NT2/D1 (cell line): ENCODE data around the gene USP14.
"Not testable (repeated sequence)": the region's sequence is repeated elsewhere in the genome, so short reads cannot be mapped to it uniquely, and the experiment has no call there.

Source experiments
- DNase-seq: peaks from one replicate; pipeline ENCODE4 v3.0.0-alpha.2; 2011; ENCODE audit warnings: low read depth, low spot score
- H3K27me3 ChIP-seq: 2 replicates; pipeline ENCODE4 v1.6.0; 2011; ENCODE audit warnings: mild to moderate bottlenecking; ENCODE audit not compliant: insufficient read length, insufficient read depth
- H3K36me3 ChIP-seq: 2 replicates; pipeline ENCODE4 v1.6.1; 2011; ENCODE audit warnings: mild to moderate bottlenecking, low read length, mixed read lengths; ENCODE audit not compliant: insufficient read depth, insufficient read length
- H3K4me1 ChIP-seq: 2 replicates; pipeline ENCODE4 v1.5.1; 2011; ENCODE audit not compliant: insufficient read depth, insufficient read length
- H3K4me3 ChIP-seq: 2 replicates; pipeline ENCODE4 v1.5.1; 2011; ENCODE audit warnings: low read depth; ENCODE audit not compliant: insufficient read length
- H3K9ac ChIP-seq: 2 replicates; pipeline ENCODE4 v1.6.0; 2011; ENCODE audit warnings: low read depth; ENCODE audit not compliant: insufficient read length
- H3K9me3 ChIP-seq: 2 replicates; pipeline ENCODE4 v1.5.1; 2011; ENCODE audit warnings: mild to moderate bottlenecking, low read length; ENCODE audit not compliant: insufficient read depth
- SUZ12 ChIP-seq: IDR thresholded peaks from 2 replicates; pipeline ENCODE4 v1.6.1; 2011; ENCODE audit not compliant: insufficient read length, insufficient read depth; ENCODE audit errors: extremely low read depth
- YY1 ChIP-seq: IDR thresholded peaks from 2 replicates; pipeline ENCODE4 v1.6.1; 2011; ENCODE audit not compliant: insufficient read length, insufficient read depth
- ZNF274 ChIP-seq: IDR thresholded peaks from 2 replicates; pipeline ENCODE4 v1.6.1; 2011; ENCODE audit warnings: mild to moderate bottlenecking, low read depth, low read length

The USP14 gene

GRCh38 chr18:135045-135444, 23.3 kb upstream of the USP14 start:
- DNase-seq: no peak
- H3K4me3 ChIP-seq: no peak overlapping the region
- TF ChIP-seq ZNF274 (no peak), SUZ12 (no peak), YY1 (no peak)
- no peaks in the 10 kb centered on the region for H3K9me3 ChIP-seq
- H3K9ac ChIP-seq: no peak overlapping the region
- no peaks in the 10 kb centered on the region for H3K27me3 ChIP-seq
- H3K4me1 ChIP-seq: no peaks in the 10 kb centered on the region
- no peaks in the 10 kb centered on the region for H3K36me3 ChIP-seq

GRCh38 chr18:136433-136832, 21.9 kb upstream of the USP14 start:
- no peak for DNase-seq
- no peaks in the 10 kb centered on the region for H3K36me3 ChIP-seq
- no peak overlapping the region for H3K9ac ChIP-seq
- H3K27me3 ChIP-seq: no peaks in the 10 kb centered on the region
- no peak overlapping the region for H3K4me3 ChIP-seq
- H3K4me1 ChIP-seq: no peaks in the 10 kb centered on the region
- H3K9me3 ChIP-seq: no peaks in the 10 kb centered on the region
- TF ChIP-seq YY1 (no peak), ZNF274 (no peak), SUZ12 (no peak)

- Histone ChIP-seq H3K36me3 (no peaks in the 10 kb centered on the region), H3K9ac (no peak overlapping the region), H3K9me3 (no peaks in the 10 kb centered on the region), H3K27me3 (no peaks in the 10 kb centered on the region), H3K4me1 (no peaks in the 10 kb centered on the region), H3K4me3 (no peak overlapping the region)
- TF ChIP-seq ZNF274 (no peak), YY1 (no peak), SUZ12 (no peak)
- DNase-seq: no peak
Observed at GRCh38 chr18:137327-137726, 21.0 kb upstream of the USP14 start.

- TF ChIP-seq SUZ12: no peak
- TF ChIP-seq ZNF274: no peak
- TF ChIP-seq YY1: no peak
- DNase-seq: no peak
Observed at GRCh38 chr18:140670-141266, 17.6 kb upstream of the USP14 start.

GRCh38 chr18:142624-143296, 15.6 kb upstream of the USP14 start:
- H3K4me1 ChIP-seq, H3K9ac ChIP-seq, H3K9me3 ChIP-seq, H3K4me3 ChIP-seq, H3K27me3 ChIP-seq, DNase-seq, H3K36me3 ChIP-seq: not testable (repeated sequence)

More at GRCh38 chr18:140670-141266, 17.6 kb upstream of the USP14 start:
- Histone ChIP-seq H3K4me3 (no peak overlapping the region), H3K9me3 (no peaks in the 10 kb centered on the region), H3K27me3 (no peaks in the 10 kb centered on the region), H3K36me3 (no peaks in the 10 kb centered on the region), H3K4me1 (no peaks in the 10 kb centered on the region), H3K9ac (no peak overlapping the region)

GRCh38 chr18:148841-149240, 9.5 kb upstream of the USP14 start:
- no peak overlapping the region for H3K9ac ChIP-seq
- no peak for DNase-seq
- no peaks in the 10 kb centered on the region for H3K27me3 ChIP-seq
- TF ChIP-seq SUZ12 (no peak), YY1 (no peak), ZNF274 (no peak)
- no peak overlapping the region for H3K4me3 ChIP-seq
- H3K36me3 ChIP-seq: no peaks in the 10 kb centered on the region
- H3K9me3 ChIP-seq: no peaks in the 10 kb centered on the region
- no peaks in the 10 kb centered on the region for H3K4me1 ChIP-seq

GRCh38 chr18:154151-154550, 4.2 kb upstream of the USP14 start:
- Histone ChIP-seq H3K9me3 (peaks cover 5% of the 10 kb centered on the region; the same call in 1 of the 2 replicates), H3K36me3 (no peaks in the 10 kb centered on the region), H3K4me1 (no peaks in the 10 kb centered on the region), H3K4me3 (no peak overlapping the region), H3K27me3 (peaks cover 6% of the 10 kb centered on the region), H3K9ac (no peak overlapping the region)
- TF ChIP-seq ZNF274 (no peak), SUZ12 (no peak), YY1 (no peak)
- no peak for DNase-seq
